Skeletal muscle tissue (tissue), 4 donors: ENCODE data around the gene TRIAP1. TPM values are rescaled to one million over a fixed set of nuclear protein-coding genes. Genes with fewer than 3 reads are reported as not detected.
"Not testable (repeated sequence)": the region's sequence is repeated elsewhere in the genome, so short reads cannot be mapped to it uniquely, and the experiment has no call there.

Experiments
- H3K27ac ChIP-seq: one replicate; pipeline ENCODE4 v1.7.0; 2013; ENCODE audit warnings: mild to moderate bottlenecking, low read depth, low read length, inconsistent platforms
- H3K27me3 ChIP-seq, 3 donors: one replicate each; pipeline ENCODE4 v1.7.0; 2013; ENCODE audit warnings: low read length in 3 of 3; ENCODE audit not compliant: control insufficient read depth in 3 of 3, insufficient read depth in 3 of 3
- H3K36me3 ChIP-seq, 3 donors: one replicate each; pipeline ENCODE4 v1.7.0; 2013; ENCODE audit warnings: low read length in 3 of 3; ENCODE audit not compliant: control insufficient read depth in 3 of 3, insufficient read depth in 3 of 3
- H3K4me1 ChIP-seq, 3 donors: one replicate each; pipeline ENCODE4 v1.7.0; 2013; ENCODE audit warnings: low read length in 3 of 3, mild to moderate bottlenecking in 3 of 3; ENCODE audit not compliant: control insufficient read depth in 3 of 3, insufficient read depth in 3 of 3
- H3K4me3 ChIP-seq, 3 donors: one replicate each; pipeline ENCODE4 v1.7.0; 2013; ENCODE audit warnings: low read length in 3 of 3
- H3K9ac ChIP-seq, 3 donors: one replicate each; pipeline ENCODE4 v1.7.0; 2013; ENCODE audit warnings: low read length in 3 of 3, mild to moderate bottlenecking in 3 of 3, moderate library complexity in 2 of 3, low read depth in 1 of 3
- H3K9me3 ChIP-seq, 3 donors: one replicate each; pipeline ENCODE4 v1.7.0; 2013; ENCODE audit warnings: low read length in 3 of 3; ENCODE audit not compliant: control insufficient read depth in 3 of 3
- total RNA-seq: library from RNA; depleted of rRNA; stranded (reverse); fragments of >200 nt; gene quantifications from one replicate; pipeline ENCODE4 v1.2.3, GENCODE V29; 2014
- donor health status: Osteomylitis.

Gene TRIAP1
- 18.8 TPM for total RNA-seq

- H3K36me3 ChIP-seq, result peaks cover 12 to 32% (median 28%) of the 10 kb centered on the region in 3 donors
Observed at GRCh38 chr12:120445911-120446843, at the start of gene TRIAP1, which contains the start of gene GATC. Gene TRIAP1 (minus strand): TSS chr12:120446384. CDS start chr12:120446372, 12 bp downstream. Gene GATC (plus strand): TSS chr12:120446444. CDS start chr12:120446481, 37 bp downstream.

GRCh38 chr12:120495186-120495730 is 49.1 kb upstream of the TRIAP1 start:
- Histone ChIP-seq H3K36me3 (peaks cover 3 to 20% (median 19%) of the 10 kb centered on the region in 3 donors), H3K9me3 (no peaks in the 10 kb centered on the region), H3K27me3 (no peaks in the 10 kb centered on the region), H3K27ac (no peak overlapping the region), H3K4me3 (peak overlapping the region; percentile 84 to 92 (median 90)), H3K9ac (no peak overlapping the region), H3K4me1 (peaks cover 20 to 40% (median 21%) of the 10 kb centered on the region in 3 donors)

More at GRCh38 chr12:120445911-120446843, at the start of gene TRIAP1, which contains the start of gene GATC:
- Histone ChIP-seq H3K4me3 (peak within 1 kb of the TSS; percentile 98 to 100 (median 99)), H3K27ac (peak within 1 kb of the TSS; percentile 88), H3K9ac (peak within 1 kb of the TSS; percentile 95 to 99 (median 97)), H3K27me3 (no peaks in the 10 kb centered on the region), H3K9me3 (no peaks in the 10 kb centered on the region), H3K4me1 (peaks cover 15 to 33% (median 21%) of the 10 kb centered on the region in 3 donors)

GRCh38 chr12:120490833-120491512 is 44.8 kb upstream of the TRIAP1 start:
- Histone ChIP-seq H3K27ac (no peak overlapping the region), H3K36me3 (peaks cover 0 to 19% (median 3%) of the 10 kb centered on the region in 3 donors)

DNA sequence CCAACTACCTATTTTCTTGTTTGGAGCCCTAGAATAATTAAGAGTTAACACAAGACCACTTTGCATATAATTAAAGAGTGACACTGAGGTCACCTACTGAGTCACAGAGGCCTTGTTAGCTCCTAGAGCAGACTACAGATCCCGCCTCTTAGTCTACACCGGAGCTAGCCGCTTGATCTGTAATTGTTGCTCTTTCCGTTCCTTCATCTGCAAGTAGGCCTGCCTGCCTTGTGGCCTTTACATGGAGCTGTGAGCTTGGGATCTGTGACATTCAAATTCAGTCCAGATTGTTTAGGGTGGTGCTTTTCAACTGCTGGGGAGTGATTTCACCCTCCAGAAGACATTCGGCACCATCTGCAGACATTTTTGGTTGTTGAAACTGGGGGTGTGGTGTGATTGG is 44.1 kb upstream of the TRIAP1 start:
- Histone ChIP-seq H3K4me3 (no peak overlapping the region), H3K4me1 (peaks cover 4 to 17% (median 7%) of the 10 kb centered on the region in 3 donors), H3K27ac (no peak overlapping the region), H3K9me3 (no peaks in the 10 kb centered on the region), H3K9ac (no peak overlapping the region), H3K36me3 (peaks cover 0 to 19% (median 3%) of the 10 kb centered on the region in 3 donors), H3K27me3 (no peaks in the 10 kb centered on the region)

More at GRCh38 chr12:120490833-120491512, 44.8 kb upstream of the TRIAP1 start:
- peaks cover 4 to 18% (median 9%) of the 10 kb centered on the region in 3 donors for H3K4me1 ChIP-seq
- no peak overlapping the region for H3K9ac ChIP-seq
- no peaks in the 10 kb centered on the region for H3K9me3 ChIP-seq
- H3K27me3 ChIP-seq, result no peaks in the 10 kb centered on the region
- no peak overlapping the region for H3K4me3 ChIP-seq

DNA sequence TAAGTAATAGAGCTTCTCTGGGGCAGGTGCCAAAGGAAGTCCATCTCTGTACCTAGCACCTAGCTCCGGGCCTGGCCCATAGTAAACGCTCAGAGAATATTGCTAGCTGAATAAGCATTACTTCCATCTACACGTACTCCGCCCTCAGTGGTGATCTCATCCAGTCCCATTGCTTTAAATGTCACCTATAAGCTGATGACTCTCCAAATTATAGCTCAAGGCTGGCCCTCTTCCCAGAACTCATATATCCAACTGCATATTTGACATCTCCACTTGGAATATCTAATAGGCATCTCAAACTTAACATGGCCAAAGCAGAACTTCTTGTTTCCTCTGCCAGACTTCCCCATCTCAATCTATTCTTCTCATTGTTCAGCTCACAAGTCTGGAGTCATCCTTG is 42.8 kb upstream of the TRIAP1 start:
- H3K27me3 ChIP-seq, result no peaks in the 10 kb centered on the region
- H3K4me1 ChIP-seq, result peaks cover 4 to 11% (median 4%) of the 10 kb centered on the region in 3 donors
- H3K27ac ChIP-seq, result no peak overlapping the region
- peaks cover 0 to 19% (median 3%) of the 10 kb centered on the region in 3 donors for H3K36me3 ChIP-seq
- H3K9ac ChIP-seq, result no peak overlapping the region
- no peak overlapping the region for H3K4me3 ChIP-seq
- H3K9me3 ChIP-seq, result no peaks in the 10 kb centered on the region

- H3K4me3 ChIP-seq, result no peak overlapping the region
Observed at GRCh38 chr12:120488057-120488640, 42.0 kb upstream of the TRIAP1 start.

DNA sequence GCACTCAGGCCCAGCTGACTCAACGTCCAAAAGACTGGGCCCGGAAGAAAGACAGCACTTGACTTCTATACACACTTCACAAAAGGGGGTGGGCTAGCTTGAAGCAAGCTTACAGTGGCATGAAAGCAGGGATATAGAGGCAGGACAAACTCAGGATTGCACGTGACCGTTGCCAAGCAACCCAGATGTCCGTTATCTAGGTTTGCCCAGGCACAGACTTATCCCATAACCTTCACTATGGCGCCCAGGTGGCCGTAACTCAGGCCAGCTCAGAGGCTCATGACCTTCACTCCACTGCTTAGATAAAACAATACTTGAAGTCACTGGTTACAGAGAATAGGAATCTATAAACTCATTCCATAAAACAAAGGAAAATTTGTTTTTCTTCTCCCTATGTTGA is 41.4 kb upstream of the TRIAP1 start:
- H3K27me3 ChIP-seq, result not testable (repeated sequence)

More at GRCh38 chr12:120488057-120488640, 42.0 kb upstream of the TRIAP1 start:
- H3K27me3 ChIP-seq, result no peaks in the 10 kb centered on the region
- no peak overlapping the region for H3K27ac ChIP-seq
- peaks cover 4 to 11% (median 4%) of the 10 kb centered on the region in 3 donors for H3K4me1 ChIP-seq
- H3K9ac ChIP-seq, result no peak overlapping the region
- H3K9me3 ChIP-seq, result no peaks in the 10 kb centered on the region
- H3K36me3 ChIP-seq, result peaks cover 0 to 19% (median 3%) of the 10 kb centered on the region in 3 donors

DNA sequence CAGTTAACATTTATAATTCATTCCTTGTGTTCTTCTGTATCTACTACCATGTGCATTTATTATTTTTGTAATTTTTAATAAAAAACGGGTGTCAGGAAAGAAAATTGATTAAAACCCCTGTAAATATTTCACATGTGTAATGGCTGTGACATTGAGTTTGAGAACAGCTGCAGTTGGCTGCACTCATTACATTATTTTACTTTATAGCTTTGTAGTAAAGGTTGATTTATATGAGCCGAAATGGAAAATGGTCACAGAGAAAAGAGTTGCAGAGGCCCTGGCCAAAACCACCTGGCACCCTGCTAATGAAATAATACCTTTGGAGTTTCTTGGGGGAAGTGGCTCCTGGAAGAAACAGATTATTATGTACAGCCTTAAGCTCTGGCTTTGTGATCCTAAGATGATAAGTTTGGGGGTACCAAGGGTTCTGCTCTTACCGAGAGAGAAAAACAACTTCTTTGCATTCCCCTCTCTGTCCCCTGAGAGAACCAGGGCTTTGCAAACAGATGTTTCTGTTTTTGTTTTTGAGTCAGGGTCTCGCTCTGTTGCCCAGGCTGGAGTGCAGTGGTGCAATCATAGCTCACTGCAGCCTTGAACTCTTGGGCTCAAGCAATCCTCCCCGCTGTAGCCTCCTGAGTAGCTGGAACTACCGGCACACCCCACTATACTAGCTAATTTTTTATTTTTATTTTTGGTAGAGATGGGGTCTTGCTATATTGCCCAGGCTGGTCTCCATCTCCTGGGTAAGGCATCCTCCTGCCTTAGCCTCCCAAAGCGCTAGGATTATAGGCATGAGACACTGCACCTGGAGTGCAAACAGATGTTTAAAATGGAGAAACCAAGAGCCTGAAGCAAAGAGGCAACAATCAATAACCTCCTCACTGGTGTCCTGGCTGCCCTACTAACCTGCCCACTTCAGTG is 40.0 kb upstream of the TRIAP1 start:
- peaks cover 0 to 5% (median 2%) of the 10 kb centered on the region in 3 donors for H3K4me1 ChIP-seq
- no peak overlapping the region for H3K9ac ChIP-seq
- no peak overlapping the region for H3K4me3 ChIP-seq
- H3K36me3 ChIP-seq, result peaks cover 0 to 18% (median 3%) of the 10 kb centered on the region in 3 donors
- no peaks in the 10 kb centered on the region for H3K27me3 ChIP-seq
- no peaks in the 10 kb centered on the region for H3K9me3 ChIP-seq
- H3K27ac ChIP-seq, result no peak overlapping the region

More for the DNA sequence above, 41.4 kb upstream of the TRIAP1 start:
- H3K9ac ChIP-seq, H3K27ac ChIP-seq, H3K9me3 ChIP-seq, H3K4me3 ChIP-seq: not testable (repeated sequence)
- peaks cover 4 to 11% (median 4%) of the 10 kb centered on the region in 3 donors for H3K4me1 ChIP-seq
- peaks cover 0 to 19% (median 3%) of the 10 kb centered on the region in 3 donors for H3K36me3 ChIP-seq
